Embryonic facial prominence (tissue), 1 donor: ENCODE data around the gene OSBPL2.

Source experiments
- DNase-seq: peaks from one replicate; pipeline ENCODE4 v3.0.0-alpha.2; 2016; ENCODE audit errors: extremely low spot score

The OSBPL2 gene

GRCh38 chr20:62326959-62327725, 88.8 kb downstream of the OSBPL2 start:
- no peak for DNase-seq

- no peak for DNase-seq
These were observed 89.6 kb downstream of the OSBPL2 start for GRCh38 chr20:62327726-62328495.

DNA sequence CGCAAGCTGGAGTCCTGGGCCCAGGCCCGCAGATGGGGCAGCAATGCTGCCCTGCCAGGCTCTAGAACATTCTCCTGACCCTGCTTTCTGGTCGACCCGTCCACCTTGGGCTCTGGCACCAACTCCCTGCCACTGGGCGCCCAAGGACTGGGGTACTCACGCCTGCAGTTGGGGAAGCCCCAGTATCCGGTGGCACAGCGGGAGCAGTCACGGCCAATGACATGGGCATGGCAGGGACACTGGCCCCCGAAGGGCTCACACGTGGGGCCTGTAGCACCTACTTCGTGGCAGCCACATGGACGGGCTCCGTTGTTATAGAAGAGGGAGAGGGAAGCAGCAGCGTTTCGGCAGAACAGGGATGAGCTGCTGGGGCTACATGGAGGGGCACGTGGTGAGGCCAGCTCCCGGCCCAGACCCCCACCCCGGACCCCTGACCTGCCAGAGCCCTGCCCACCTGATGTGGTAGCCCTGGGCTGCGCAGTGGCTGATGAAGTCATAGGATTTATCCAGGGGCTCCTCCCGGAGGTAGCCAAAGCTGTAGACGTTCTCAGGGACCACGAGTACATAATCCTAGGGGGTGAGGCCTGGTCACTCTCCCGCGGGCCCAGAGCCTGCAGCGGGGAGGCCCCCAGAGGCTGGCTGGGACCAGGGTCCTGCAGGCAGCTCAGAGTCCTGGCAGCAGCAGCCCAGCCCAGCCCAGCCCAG, 90.5 kb downstream of the OSBPL2 start:
- no peak for DNase-seq

GRCh38 chr20:62329389-62330377, 91.4 kb downstream of the OSBPL2 start:
- no peak for DNase-seq

GRCh38 chr20:62330576-62331317, 92.4 kb downstream of the OSBPL2 start:
- no peak for DNase-seq

DNA sequence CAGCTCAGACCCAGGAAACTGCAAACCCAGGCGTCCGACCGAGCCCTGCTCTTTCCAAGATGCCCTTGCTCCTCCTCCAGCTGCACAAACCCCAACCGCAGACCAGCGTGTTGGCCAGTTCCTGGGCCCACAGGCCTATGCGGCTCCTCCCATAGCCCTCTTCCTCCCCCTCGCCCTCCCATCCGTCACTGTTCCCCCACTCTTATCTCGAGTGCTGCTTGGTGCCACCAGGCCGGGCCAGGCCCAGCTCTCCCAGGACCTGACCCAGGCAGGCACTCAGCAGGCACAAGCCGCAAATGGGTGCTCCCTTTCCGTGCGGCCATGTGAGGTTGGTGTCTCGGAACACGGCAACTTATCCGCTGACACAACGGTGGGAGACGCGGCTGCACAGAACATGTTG, 93.0 kb downstream of the OSBPL2 start:
- DNase-seq, result no peak

GRCh38 chr20:62332421-62332820, 94.1 kb downstream of the OSBPL2 start:
- no peak for DNase-seq

DNA sequence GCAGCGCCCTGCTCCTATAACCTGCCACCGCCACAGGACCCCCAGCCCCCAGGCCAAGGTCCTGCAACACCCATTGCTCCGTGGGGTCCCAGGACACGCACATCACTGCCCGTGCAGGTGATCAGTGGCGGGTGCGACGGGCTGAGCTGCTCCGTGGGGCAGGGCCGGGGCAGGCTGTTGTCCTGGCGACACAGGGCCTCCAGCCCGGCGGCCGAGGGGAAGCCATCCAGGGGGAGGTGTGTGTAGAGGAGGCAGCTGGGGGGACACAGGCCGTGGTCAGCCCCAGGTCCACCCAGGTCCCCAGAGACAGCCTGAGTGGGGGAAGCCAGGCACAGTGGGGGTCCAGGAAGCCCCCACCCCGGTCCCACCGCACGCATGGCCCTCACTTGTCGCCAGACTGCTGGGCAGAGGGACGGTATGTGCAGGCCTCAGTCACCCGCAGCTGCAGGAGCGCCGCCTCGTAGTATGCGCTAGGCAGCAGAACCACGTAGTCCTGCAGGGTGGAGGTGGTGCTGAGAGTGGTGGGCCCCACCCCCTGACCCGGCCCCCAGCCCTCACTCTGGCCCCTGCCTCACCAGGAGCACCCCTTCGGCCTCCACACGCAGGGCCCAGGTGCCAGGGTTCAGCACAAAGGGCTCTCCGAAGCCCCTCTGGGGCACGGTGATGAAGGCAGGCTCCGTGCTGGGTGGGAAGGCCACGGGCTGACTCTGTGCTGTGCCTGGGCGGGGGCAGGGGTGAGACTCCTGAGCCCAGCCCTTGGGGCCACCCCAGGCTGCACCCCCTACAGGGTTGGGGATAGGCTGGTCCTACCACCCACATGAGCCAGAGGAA, 94.9 kb downstream of the OSBPL2 start:
- DNase-seq, result no peak

DNA sequence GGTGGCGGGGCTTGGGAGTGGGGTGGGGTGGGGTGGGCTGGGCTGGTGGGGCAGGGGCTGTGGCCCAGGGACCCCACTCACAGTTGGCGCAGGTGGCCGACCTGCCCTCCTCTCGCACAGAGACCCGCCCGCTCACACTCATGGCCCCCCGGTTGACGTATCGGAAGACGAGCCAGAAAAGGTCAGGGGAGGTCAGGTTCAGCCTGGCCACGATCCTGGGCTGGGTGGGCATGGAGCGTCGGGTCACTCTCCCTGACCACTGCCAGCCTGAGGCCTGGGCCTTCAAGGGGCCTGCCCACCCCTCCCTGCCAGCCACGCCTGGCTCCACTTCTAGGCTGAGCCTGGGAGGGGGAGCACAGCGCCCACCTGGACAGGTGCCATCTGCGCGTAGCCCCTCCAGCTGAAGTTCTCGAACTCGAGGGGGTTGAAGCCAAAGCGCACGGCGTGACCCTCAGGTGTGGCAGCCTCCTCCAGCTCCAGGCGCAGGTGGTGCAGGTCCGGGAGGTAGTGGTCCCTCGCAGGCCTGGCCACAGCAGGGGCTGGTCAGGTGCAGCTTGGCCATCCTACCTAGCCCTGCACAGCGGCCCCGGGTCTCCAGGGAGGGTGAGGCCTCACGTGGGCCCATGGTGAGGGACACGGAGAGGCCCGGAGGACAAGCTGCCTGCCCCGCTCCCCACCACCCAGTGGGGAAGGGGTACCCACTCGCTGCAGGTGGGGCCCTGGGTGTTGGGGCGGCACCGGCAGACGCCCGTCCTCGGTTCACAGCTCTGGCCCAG, 95.7 kb downstream of the OSBPL2 start:
- DNase-seq, result no peak

- DNase-seq, result no peak
These were observed 96.6 kb downstream of the OSBPL2 start for GRCh38 chr20:62334881-62335280.

- no peak for DNase-seq
These were observed 97.2 kb downstream of the OSBPL2 start for GRCh38 chr20:62335532-62335931.

DNA sequence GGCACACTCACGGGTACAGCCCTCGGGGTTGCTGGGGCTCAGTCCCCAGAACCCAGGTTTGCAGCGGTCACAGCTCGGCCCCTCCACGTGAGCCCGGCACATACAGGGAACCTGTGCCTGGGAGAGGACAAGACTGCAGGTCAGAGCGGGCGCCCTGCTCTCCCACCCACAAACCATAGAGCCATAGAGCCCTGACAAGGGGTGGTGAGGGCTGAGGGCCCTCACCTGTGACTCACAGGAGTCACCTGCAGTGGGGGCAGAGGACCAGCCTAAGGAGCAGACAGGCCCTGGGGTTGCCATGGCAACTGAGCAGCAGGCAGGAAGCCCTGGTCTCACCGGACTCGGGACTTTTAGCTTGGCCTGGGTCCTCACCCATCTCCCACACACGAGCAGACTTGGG, 98.0 kb downstream of the OSBPL2 start:
- DNase-seq, result no peak

DNA sequence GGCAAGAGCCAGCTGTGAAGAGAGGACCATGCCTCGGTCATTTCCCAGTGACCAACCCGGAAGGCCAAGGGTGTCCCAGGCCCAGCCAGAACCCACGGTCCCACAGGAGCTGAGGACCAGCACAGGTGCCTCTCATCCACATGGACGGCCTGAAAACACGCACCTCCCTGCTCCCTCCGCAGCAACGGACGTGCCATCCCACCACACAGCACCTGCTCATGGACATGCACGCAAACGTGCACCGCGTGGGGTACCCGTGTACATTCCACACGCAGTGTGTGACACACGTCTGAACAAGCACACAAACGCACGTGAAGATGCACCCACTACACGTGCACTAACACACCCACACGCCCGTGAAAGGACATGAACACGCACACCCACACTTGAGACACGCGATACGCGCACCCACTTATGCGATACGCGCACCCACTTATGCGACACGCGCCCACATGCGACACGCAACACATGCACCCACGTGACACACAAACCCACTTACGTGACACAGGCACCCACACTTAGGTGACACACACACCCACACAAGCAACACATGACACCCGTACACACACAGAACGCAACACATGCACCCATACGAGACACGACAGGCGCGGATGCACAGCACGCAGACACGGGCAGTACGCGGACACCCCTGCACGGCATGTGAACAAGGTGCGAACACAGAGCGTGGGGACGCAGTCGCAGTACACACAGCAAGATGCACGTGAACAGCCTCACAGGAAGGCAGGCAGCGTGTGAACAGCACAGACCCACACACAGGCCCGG, 98.6 kb downstream of the OSBPL2 start:
- no peak for DNase-seq

DNA sequence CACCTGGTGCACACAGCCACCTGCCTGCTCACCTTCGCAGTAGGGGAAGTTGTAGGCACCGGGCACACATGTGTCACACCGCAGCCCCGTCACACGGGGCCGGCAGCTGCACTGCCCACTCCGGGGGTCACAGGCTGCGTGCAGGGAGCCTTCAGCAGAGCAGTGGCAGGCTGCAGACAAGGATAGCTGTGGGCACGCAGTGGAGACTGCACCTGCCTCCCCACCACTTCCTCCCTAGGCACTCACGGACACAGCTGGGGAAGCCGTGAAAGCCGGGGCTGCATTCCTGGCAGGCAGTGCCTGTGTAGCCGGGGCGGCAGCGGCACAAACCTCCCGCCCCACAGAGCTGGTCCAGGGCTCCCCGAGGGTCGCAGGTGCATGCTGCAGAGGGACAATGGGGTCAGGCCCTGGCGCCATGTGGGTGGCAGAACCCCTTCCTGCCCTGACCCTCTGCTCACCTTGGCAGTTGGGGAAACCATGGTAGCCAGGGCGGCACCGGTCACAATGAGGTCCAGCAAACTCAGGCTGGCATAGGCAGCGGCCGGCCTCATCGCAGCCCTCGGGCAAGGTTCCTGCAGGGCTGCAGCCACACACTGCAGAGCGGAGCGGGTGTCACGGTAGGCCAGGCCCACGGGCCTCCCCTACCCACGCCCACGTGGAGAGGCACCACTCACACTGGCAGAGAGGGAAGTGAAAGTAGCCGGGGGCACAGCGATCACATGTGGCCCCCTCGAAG, 99.4 kb downstream of the OSBPL2 start:
- no peak for DNase-seq

GRCh38 chr20:62338294-62338620, 99.9 kb downstream of the OSBPL2 start:
- no peak for DNase-seq

DNA sequence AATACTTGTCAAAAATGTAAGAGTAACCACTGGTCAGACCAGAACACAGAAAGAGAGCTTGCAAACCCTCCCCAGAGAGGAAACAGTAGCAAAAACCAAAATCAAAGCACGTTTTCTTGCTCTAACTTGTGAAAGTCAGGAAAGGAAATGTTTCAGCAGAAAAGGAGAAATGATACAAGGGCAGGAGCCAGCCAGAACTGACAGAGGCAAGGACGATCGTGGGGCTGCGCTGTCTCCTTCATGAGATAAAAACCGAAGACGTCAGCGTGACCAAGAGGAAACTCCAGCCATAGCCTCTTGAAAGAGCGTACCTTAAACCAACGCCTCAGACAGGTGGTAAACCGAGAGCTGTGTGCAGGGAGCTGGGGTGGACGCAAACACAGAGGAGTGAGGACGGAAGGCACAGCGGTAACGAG, 101.3 kb downstream of the OSBPL2 start:
- DNase-seq, result no peak

DNA sequence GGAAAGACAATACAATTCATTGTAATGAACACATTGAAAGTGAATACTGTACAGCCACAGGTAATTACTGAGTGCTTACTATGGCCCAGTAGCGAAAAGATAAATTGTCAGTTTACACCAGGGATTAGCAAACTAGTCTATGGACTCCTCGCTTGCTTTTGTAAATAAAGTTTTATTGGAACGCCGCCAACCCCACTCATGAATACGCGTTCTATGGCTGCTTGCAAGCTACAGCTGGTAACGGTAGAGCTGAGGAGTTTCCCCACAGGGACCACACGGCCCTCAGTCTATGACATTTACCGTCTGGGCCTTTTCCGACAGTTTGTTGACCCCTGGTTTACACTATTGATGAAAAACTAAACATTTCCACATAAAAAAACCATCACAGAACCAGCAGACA, 104.6 kb downstream of the OSBPL2 start:
- DNase-seq, result no peak

DNA sequence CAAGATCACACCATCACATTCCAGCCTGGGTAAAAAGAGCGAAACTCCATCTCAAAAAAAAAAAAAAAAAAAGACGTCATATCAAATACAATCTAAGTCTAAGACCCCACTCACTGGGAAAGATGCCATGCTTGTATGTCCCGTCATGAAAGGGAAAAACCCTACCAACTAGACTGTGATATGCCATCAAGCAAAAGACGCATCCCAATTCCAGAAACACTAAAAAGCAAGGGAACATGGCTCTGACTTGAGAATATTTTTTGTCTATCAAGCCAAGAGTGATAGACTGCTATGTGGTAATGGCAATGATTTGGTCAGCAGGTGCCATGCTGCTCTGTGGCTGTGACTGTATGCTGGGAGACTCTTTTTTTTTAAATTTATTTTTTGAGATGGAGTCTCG, 105.8 kb downstream of the OSBPL2 start:
- DNase-seq, result no peak
